K562 (cell line): ENCODE measurements around the gene TIMM22. TPM values are rescaled to one million over a fixed set of nuclear protein-coding genes. Genes with fewer than 3 reads are reported as not detected.
A peak's percentile ranks its signal among the peaks of the same experiment; 100 is the strongest.

ENCODE experiments used
- ATAC-seq: fragments of 200-7000 bp; cut with Tn5 transposase; 3 replicates; pipeline ENCODE4 v1.9.1; 2020; ENCODE audit warnings: moderate library complexity
- BruUV-seq: library from RNA; stranded (reverse); fragments of 400-500 nt; replicated peaks from 2 replicates; lab custom pipeline; 2021; lab: Mats Ljungman, UMichigan
- CTCF ChIA-PET: fragments of 300-600 bp; formaldehyde crosslinking; extraction: SDS; loops from one replicate; lab custom pipeline; 2021; ENCODE audit warnings: low intra/inter-chr PET ratio; lab: Yijun Ruan, JAX
- POLR2A ChIA-PET: fragments of 300-600, 350-650 bp; sonication (Branson Sonifier 250); formaldehyde crosslinking; extraction: SDS; loops from one replicate; lab custom pipeline; 2021; ENCODE audit warnings: antibody characterized with exemption, inconsistent platforms; lab: Yijun Ruan, JAX
- DNase-seq, 4 experiments: peaks; one replicate each; pipeline versions ENCODE4 v3.0.0 to v3.0.0-alpha.2; 2011 to 2018; ENCODE audit warnings: low spot score in 3 of 4, mixed read lengths in 3 of 4; ENCODE audit errors: extremely low read depth in 1 of 4
- FAIRE-seq: peaks from 2 replicates; lab custom pipeline; 2011; peaks lifted over from hg19 to GRCh38; lab: Jason Lieb, UNC
- H2AFZ ChIP-seq: 2 replicates; pipeline ENCODE4 v1.6.0; 2011; ENCODE audit warnings: low read depth, low read length, control low read depth, inconsistent platforms
- H3K27ac ChIP-seq: fragments of 200-600 bp; 3 replicates; pipeline ENCODE4 v1.8.0; 2011; ENCODE audit warnings: low read depth, mild to moderate bottlenecking, control low read depth, inconsistent platforms, low read length, moderate library complexity, mixed read lengths; ENCODE audit errors: extremely low read depth
- H3K27me3 ChIP-seq, 2 experiments: fragments of 300-600 bp in 1 of 2; 2 replicates in 1 of 2; 3 replicates in 1 of 2; pipeline versions ENCODE4 v1.6.0 to v1.8.0; 2011; ENCODE audit warnings: inconsistent platforms in 2 of 2, low read length in 2 of 2, mild to moderate bottlenecking in 1 of 2, mixed read lengths in 1 of 2, moderate library complexity in 1 of 2; ENCODE audit not compliant: control insufficient read depth in 2 of 2, insufficient read depth in 2 of 2
- H3K36me3 ChIP-seq: fragments of 300-600 bp; 3 replicates; pipeline ENCODE4 v1.8.0; 2011; ENCODE audit warnings: mild to moderate bottlenecking, low read length, inconsistent platforms; ENCODE audit not compliant: control insufficient read depth, insufficient read depth
- H3K4me1 ChIP-seq, 2 experiments: fragments of 200-600 bp in 1 of 2; replicated peaks in 1 of 2; 2 replicates in 1 of 2; 3 replicates in 1 of 2; pipeline versions ENCODE4 v1.5.1 to v1.8.0; 2011; ENCODE audit warnings: inconsistent platforms in 2 of 2, low read length in 2 of 2, mild to moderate bottlenecking in 1 of 2, mixed read lengths in 1 of 2, moderate library complexity in 1 of 2; ENCODE audit not compliant: control insufficient read depth in 2 of 2, insufficient read depth in 2 of 2
- H3K4me2 ChIP-seq: 2 replicates; pipeline ENCODE4 v1.6.1; 2011; ENCODE audit warnings: low read length, control low read depth, inconsistent platforms, mixed read lengths; ENCODE audit not compliant: insufficient read depth
- H3K4me3 ChIP-seq: fragments of 200-600 bp; sonication (generic), shearing (Covaris generic); 2 replicates; pipeline ENCODE4 v1.5.1; 2016; ENCODE audit warnings: control low read depth, inconsistent platforms
- H3K79me2 ChIP-seq: fragments of 200-600 bp; 3 replicates; pipeline ENCODE4 v1.8.0; 2011; ENCODE audit warnings: low read length, inconsistent platforms; ENCODE audit not compliant: control insufficient read depth, insufficient read depth
- H3K9ac ChIP-seq, 2 experiments: 2 replicates each; pipeline versions ENCODE4 v1.6.0 to v1.6.1; 2011; ENCODE audit warnings: low read depth in 2 of 2, low read length in 2 of 2, control low read depth in 1 of 2, inconsistent platforms in 1 of 2, mild to moderate bottlenecking in 1 of 2, mixed read lengths in 1 of 2; ENCODE audit not compliant: insufficient read depth in 1 of 2
- H3K9me1 ChIP-seq: one replicate; pipeline ENCODE4 v1.6.0; 2011; ENCODE audit warnings: inconsistent platforms, mild to moderate bottlenecking, low read length, moderate library complexity; ENCODE audit not compliant: control insufficient read depth, insufficient read depth
- H3K9me3 ChIP-seq: replicated peaks from 2 replicates; pipeline ENCODE4 v1.5.1; 2011; ENCODE audit warnings: low read depth, low read length, inconsistent platforms; ENCODE audit not compliant: control insufficient read depth, insufficient read depth
- H4K20me1 ChIP-seq: replicated peaks from 2 replicates; pipeline ENCODE4 v1.6.1; 2011; ENCODE audit warnings: low read length, inconsistent platforms, mixed read lengths; ENCODE audit not compliant: control insufficient read depth, insufficient read depth
- ARNT ChIP-seq, 2 experiments: fragments of 450-650 bp; IDR thresholded peaks; 2 replicates each; pipeline ENCODE4 v1.6.1; 2016; ENCODE audit warnings: mild to moderate bottlenecking in 1 of 2
- FUS ChIP-seq: fragments of 200-400 bp; formaldehyde crosslinking; optimal IDR thresholded peaks from 2 replicates; pipeline ENCODE3; 2017; ENCODE audit warnings: low read depth, low read length
- NFATC3 ChIP-seq: fragments of 450-650 bp; IDR thresholded peaks from 2 replicates; pipeline ENCODE4 v1.6.1; 2017; ENCODE audit warnings: mild to moderate bottlenecking
- ZNF639 ChIP-seq, 2 experiments: fragments of 200-800 bp in 1 of 2; sonication (Bioruptor generic) in 1 of 2; sonication (generic) in 1 of 2; formaldehyde crosslinking in 1 of 2; IDR thresholded peaks in 1 of 2; conservative IDR thresholded peaks in 1 of 2; 2 replicates each; pipeline versions ENCODE4 v1.5.0 to v1.6.1; 2016 to 2020; ENCODE audit warnings: missing compliant biosample characterization in 1 of 2, missing genetic modification characterization in 1 of 2, missing genetic modification reagents in 1 of 2
- ZNF740 ChIP-seq, 3 experiments: fragments of 200-800 bp in 1 of 3; sonication (Bioruptor generic) in 1 of 3; sonication (generic) in 1 of 3; formaldehyde crosslinking in 1 of 3; IDR thresholded peaks; 2 replicates each; pipeline versions ENCODE4 v1.6.1 to v1.8.0; 2016 to 2022; ENCODE audit warnings: mild to moderate bottlenecking in 2 of 3, missing compliant biosample characterization in 2 of 3, missing genetic modification characterization in 2 of 3, missing genetic modification reagents in 1 of 3
- ZNF76 ChIP-seq: fragments of 250-450 bp; sonication (Bioruptor Pico); IDR thresholded peaks from 2 replicates; pipeline ENCODE4 v1.4.0; 2020; ENCODE audit warnings: mild to moderate bottlenecking, moderate library complexity, borderline replicate concordance
- ZNF830 ChIP-seq: fragments of 250-450 bp; sonication (Bioruptor Pico); IDR thresholded peaks from 2 replicates; pipeline ENCODE4 v1.5.0; 2021; ENCODE audit warnings: mild to moderate bottlenecking
- WGBS: fragments of 100-300 bp; shearing (Covaris generic); methylation state at CpG from one replicate; pipeline ENCODE4 v1.1.6; 2016; ENCODE audit warnings: low coverage, mixed read lengths; ENCODE audit not compliant: insufficient coverage; ENCODE audit errors: missing lambda C conversion rate; 5-methylcytosine and 5-hydroxymethylcytosine counted together
- in situ Hi-C: fragments of 300-500 bp; cut with MboI; formaldehyde crosslinking; loops from 4 replicates; pipeline ENCODE4 v1.15.0; 2018; ENCODE audit warnings: inconsistent platforms, mixed read lengths
- intact Hi-C: fragments of 100-400 bp; cut with micrococcal nuclease; formaldehyde crosslinking; loops from 2 replicates; pipeline ENCODE4 v1.14.2; 2022
- polyA plus RNA-seq, 8 experiments: library from polyadenylated mRNA; depleted of rRNA in 4 of 8; stranded (reverse) in 5 of 8; unstranded in 3 of 8; fragments of >200 nt; fragmentation: Nextera tagmentation in 2 of 8; fragmentation: Illumina TruSeq in 1 of 8; extraction: Ambion mirVana in 2 of 8; extraction: Trizol in 1 of 8; gene quantifications; 2 replicates each; pipeline versions ENCODE4 v1.2.1 to v1.2.3, GENCODE V29; 2011 to 2014; ENCODE audit warnings: inconsistent platforms in 1 of 8, missing spikeins in 1 of 8
- total RNA-seq, 7 experiments: library from RNA; depleted of rRNA in 6 of 7; stranded (reverse); fragments of >200 nt in 6 of 7; fragmentation: Illumina TruSeq in 2 of 7; extraction: Trizol in 2 of 7; gene quantifications; 2 replicates each; pipeline versions ENCODE4 v1.2.1 to v1.2.3, GENCODE V29; 2011 to 2021; ENCODE audit warnings: low replicate concordance in 1 of 7

TIMM22 gene
- total and polyA plus RNA-seq, 9 of the 15 experiments (the other 6 are each of a cell fraction or from before 2014, with no cell fraction given), result 5.9 to 14.1 (median 10.3) TPM

- TF ChIP-seq ZNF76, result no peak
- TF ChIP-seq ZNF740 (CRISPR knock-in tag; IDR thresholded peaks at IDR 0.05), result no peak; the same call in 1 of the 2 replicates
- TF ChIP-seq ZNF740 (tag; IDR thresholded peaks at IDR 0.05), result no peak
- TF ChIP-seq, all 486 proteins: peak for 16
Measured at GRCh38 chr17:980406-981291, 16.3 kb upstream of the TIMM22 start (continued).

GRCh38 chr17:981292-981658 lies 15.7 kb upstream of the TIMM22 start:
- intact Hi-C loops (loop anchor here (2.0 to 5.0 kb wide), 4 partner anchors 99 to 569 kb away; a partner anchor contains a TSS), in situ Hi-C loops (loop anchor here (10.0 kb wide), 1 partner anchor 556 kb away; no protein-coding TSS in a partner anchor)
- H3K9ac ChIP-seq, result no peak overlapping the region
- no peak overlapping the region for H3K27ac ChIP-seq
- H4K20me1 ChIP-seq, result no peaks in the 10 kb centered on the region
- no peaks in the 10 kb centered on the region for H3K79me2 ChIP-seq
- no peak for DNase-seq
- H3K4me3 ChIP-seq, result no peak overlapping the region
- no peaks in the 10 kb centered on the region for H3K9me1 ChIP-seq
- 11% methylated on average over 10 of the region's 10 CpGs for WGBS
- no TSS peak for BruUV-seq
- peaks cover 7 to 9% of the 10 kb centered on the region in 2 experiments; a peak in 4 of 5 replicates for H3K27me3 ChIP-seq
- ChIA-PET CTCF (interaction anchor here (0.6 to 3.0 kb wide), 3 partner anchors 12 to 186 kb away, joined by 3 to 16 read pairs (median 3); no protein-coding TSS in a partner anchor), POLR2A (interaction anchor here (0.6 kb wide), 1 partner anchor 199 kb away, joined by 3 read pairs; the partner anchor contains the start of gene GLOD4)
- peaks cover 0 to 25% of the 10 kb centered on the region in 2 experiments; a peak in 2 of 5 replicates for H3K4me1 ChIP-seq
- H3K36me3 ChIP-seq, result no peaks in the 10 kb centered on the region
- H3K4me2 ChIP-seq, result no peak overlapping the region
- FAIRE-seq, result no peak
- H2AFZ ChIP-seq, result peak overlapping the region; percentile 70; the same call in 1 of the 2 replicates
- H3K9me3 ChIP-seq, result no peaks in the 10 kb centered on the region
- no peak for ATAC-seq
- TF ChIP-seq NFATC3, result no peak
- TF ChIP-seq FUS, result no peak
- no peak for TF ChIP-seq ZNF639 (CRISPR knock-in tag; conservative IDR thresholded peaks at IDR 0.05 in 1 of 2, IDR thresholded peaks at IDR 0.05 in 1 of 2)
- TF ChIP-seq ZNF830 (CRISPR knock-in tag), result no peak
- TF ChIP-seq ARNT (IDR thresholded peaks at IDR 0.05), result no peak
